Activated CD4-positive, CD25-positive, alpha-beta regulatory T cell (primary cell): ENCODE data around the gene SRPK2.

ENCODE experiments used
- DNase-seq, 4 experiments: peaks; one replicate each; lab custom pipeline; 2025; lab: John Stamatoyannopoulos, UW

The SRPK2 gene

DNA sequence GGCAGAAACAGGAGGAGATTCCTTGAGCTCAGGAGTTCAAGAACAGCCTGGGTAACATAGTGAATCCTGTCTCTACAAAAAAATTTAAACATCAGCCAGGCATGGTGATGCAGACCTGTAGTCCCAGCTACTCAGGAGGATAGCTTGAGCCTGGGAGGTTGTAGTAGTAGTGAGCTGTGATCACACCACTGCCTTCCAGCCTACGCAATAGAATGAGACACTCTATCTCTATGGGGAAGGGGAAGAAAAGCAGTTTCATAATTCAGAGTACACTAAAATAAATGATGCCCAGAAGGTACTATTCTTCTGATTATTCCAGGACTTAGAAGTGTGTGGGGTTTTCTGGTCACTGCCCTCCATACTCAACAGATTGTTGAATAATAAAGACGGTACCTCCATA lies 197.4 kb downstream of the SRPK2 start:
- DNase-seq, result no peak

- DNase-seq, result no peak
These were observed 198.7 kb downstream of the SRPK2 start for GRCh38 chr7:105189859-105190492.

GRCh38 chr7:105188201-105188600 lies 200.5 kb downstream of the SRPK2 start:
- DNase-seq, result no peak

GRCh38 chr7:105187302-105188169 lies 201.2 kb downstream of the SRPK2 start:
- no peak for DNase-seq

GRCh38 chr7:105185290-105186010 lies 203.3 kb downstream of the SRPK2 start:
- DNase-seq, result no peak

GRCh38 chr7:105180002-105180401 lies 208.7 kb downstream of the SRPK2 start:
- DNase-seq, result no peak

- DNase-seq, result no peak
These were observed 209.7 kb downstream of the SRPK2 start for GRCh38 chr7:105178928-105179541.

- DNase-seq, result no peak
These were observed 210.5 kb downstream of the SRPK2 start for GRCh38 chr7:105178177-105178576.

DNA sequence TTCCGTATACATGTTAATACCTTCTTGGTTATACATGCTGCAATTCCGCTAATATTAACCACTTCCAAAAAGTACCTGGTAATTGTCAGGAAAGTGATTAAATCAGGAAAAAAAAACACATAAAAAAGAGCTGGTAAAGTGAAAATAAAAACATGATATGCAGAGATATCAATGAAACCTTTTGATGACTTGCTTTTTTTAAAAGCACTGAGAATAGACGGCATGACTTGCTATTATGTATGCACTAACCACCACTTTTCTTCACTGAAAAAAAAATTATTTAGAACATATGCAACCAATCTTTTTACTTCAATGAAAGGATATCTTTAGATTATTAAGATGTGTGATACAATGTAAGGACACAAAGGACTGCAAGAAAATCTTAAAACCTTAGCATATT lies 211.7 kb downstream of the SRPK2 start:
- no peak for DNase-seq

DNA sequence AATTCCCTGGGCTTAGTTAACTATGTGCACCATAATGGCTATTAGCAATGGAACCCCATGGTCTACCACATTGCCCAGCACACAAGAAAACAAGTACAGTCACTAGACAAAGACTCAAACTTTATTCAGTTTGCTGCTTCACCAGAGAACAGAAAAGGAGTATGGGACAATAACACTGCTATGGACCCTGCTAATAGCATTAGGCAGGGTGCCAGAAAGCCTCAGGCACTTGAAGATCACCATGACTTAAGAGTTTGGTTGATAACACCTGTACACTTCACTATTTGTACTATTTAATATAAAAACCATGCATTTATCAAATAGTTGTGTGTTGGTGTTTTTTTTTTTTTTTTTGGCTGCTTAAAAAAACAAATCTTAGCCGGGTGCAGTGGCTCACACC lies 215.1 kb downstream of the SRPK2 start:
- DNase-seq, result no peak

DNA sequence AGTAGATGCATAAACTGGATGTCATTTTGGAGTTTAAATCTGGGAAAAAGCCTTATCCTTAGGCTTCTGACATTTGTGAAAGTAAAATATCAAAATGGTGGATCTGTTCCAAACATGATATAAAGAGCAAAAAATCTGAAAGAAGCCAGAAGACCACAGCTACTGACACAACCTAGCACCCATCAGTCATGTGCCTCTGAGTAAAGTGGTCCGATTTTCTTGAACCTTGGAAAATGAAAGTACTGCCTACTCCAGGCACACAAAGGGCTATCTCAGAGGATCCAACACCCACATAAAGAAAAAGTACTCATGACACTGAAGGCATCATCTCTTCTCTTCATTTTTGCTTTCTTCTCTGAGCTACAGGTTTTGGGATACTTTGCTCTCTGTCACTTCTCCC lies 224.0 kb downstream of the SRPK2 start:
- no peak for DNase-seq

GRCh38 chr7:105163718-105164117 lies 225.0 kb downstream of the SRPK2 start:
- DNase-seq, result no peak

- DNase-seq, result no peak
These were observed 227.4 kb downstream of the SRPK2 start for GRCh38 chr7:105161366-105161765.

GRCh38 chr7:105157278-105157677 lies 231.4 kb downstream of the SRPK2 start:
- DNase-seq, result no peak

- no peak for DNase-seq
These were observed 232.0 kb downstream of the SRPK2 start for GRCh38 chr7:105156731-105157130.

GRCh38 chr7:105154084-105154483 lies 234.6 kb downstream of the SRPK2 start:
- DNase-seq, result no peak

DNA sequence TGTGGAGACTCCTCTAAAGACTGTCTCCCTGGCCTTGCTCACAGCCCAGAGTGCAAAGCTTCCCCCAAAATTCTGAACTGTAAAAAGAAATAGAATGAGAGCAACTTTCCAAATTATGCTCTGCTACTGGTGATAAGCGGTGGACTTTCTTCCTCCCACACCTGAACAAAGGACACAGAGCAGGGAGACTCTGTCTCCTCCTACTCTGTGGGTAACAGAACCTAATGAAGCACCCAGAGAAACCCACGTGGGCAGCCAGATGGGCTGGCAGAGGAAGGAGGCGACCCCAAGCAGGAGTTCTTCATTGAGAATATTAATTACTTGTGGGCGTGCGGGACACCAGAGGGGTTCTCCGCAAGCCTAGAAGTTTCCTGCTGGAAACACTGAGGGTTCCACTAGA lies 235.2 kb downstream of the SRPK2 start:
- no peak for DNase-seq

DNA sequence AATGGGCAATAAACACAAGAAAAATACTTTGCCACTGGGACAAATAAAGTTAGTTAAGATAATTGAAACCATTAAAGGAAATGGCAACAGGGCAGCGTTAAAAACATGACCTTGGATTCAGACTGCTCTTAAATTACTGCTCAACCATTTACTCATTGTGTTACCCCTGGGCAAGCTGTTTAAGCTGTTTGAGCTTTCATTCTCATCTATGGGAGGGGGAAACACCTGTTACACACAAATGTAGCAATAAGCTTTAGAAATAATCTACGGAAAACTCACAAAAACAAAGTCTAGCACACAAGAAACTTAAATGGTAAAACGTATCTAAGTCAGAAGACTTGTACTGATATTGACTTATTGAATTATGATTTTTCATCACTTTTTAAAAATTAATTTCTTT lies 237.6 kb downstream of the SRPK2 start:
- no peak for DNase-seq

DNA sequence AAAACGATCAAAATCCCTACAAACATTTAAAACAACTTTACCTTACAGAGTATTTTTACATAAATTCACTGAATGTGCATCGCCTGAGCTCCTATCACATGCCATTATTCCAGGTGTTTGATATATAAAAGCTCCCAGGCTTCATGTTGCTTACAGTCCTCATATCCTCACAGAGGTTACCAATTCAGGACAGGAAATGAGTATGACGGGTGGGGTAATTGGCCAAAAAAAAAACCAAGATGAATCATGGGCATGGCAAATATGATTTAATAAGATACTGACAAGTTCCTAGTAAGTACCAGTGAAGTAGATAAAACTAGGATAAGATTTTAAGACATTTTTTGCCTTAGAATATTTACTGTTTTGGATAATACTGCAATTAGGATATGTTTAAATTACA lies 238.9 kb downstream of the SRPK2 start:
- no peak for DNase-seq

- DNase-seq, result no peak
These were observed 247.7 kb downstream of the SRPK2 start for GRCh38 chr7:105141068-105141467.

- no peak for DNase-seq
These were observed 249.3 kb downstream of the SRPK2 start for GRCh38 chr7:105139381-105139780.

DNA sequence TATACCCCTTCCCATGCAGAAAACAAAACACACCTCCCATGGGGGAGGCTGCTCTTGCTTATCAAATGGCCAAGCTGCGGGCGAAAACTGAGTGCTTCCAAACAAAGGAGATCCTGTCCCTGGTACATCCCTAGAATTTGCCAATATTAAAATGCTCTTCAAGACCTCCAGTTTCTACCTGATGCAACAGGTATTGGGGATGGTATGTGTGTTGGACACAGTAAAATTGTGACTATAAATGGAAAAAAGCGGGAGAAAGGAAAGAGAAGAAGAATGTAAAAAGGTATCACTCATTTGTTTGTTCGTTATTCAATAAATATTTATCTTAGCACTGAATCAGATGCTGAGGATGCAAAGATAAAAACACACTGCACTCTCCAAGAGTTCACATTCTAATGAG lies 250.8 kb downstream of the SRPK2 start:
- no peak for DNase-seq

DNA sequence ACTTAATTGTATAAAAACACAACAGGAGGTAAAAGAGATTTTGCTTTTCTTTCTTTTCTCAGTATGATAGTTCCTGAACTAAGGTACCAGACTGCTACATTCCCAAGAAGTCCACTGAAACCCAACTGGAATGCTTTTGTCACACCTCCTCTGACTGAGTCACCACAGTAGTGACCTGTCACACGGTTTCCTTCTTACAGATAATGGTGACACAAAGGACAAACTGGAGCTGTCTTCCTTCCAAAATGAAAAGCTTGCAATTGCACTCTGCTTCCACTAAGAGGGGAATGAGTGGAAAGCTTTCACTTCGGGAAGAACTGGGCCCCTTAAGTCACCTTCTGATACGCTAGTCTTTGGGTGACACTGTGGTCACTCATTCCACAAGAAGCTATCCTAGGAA lies 252.5 kb downstream of the SRPK2 start:
- no peak for DNase-seq
